Breast epithelium (tissue), 4 donors: Measurements from ENCODE around the gene STAT3. TPM values are rescaled to one million over a fixed set of nuclear protein-coding genes. Genes with fewer than 3 reads are reported as not detected.
"Not testable (repeated sequence)": the region's sequence is repeated elsewhere in the genome, so short reads cannot be mapped to it uniquely, and the experiment has no call there.

ENCODE experiments used
- DNase-seq, 2 donors: peaks; one replicate each; pipeline ENCODE4 v3.0.0-alpha.2; 2019; ENCODE audit warnings: low spot score in 2 of 2
- H3K27ac ChIP-seq, 2 donors: fragments of 200-600 bp; sonication (generic) in 1 of 2; one replicate each; pipeline ENCODE4 v1.5.1; 2016 to 2019; ENCODE audit warnings: mild to moderate bottlenecking in 1 of 2
- H3K27me3 ChIP-seq, 2 donors: fragments of 200-600 bp; sonication (generic) in 1 of 2; one replicate each; pipeline versions ENCODE4 v1.5.1 to v1.6.0; 2017 to 2019; ENCODE audit warnings: control low read depth in 1 of 2, mild to moderate bottlenecking in 1 of 2
- H3K36me3 ChIP-seq: fragments of 200-600 bp; one replicate; pipeline ENCODE4 v1.5.1; 2019
- H3K4me1 ChIP-seq, 2 donors: fragments of 200-600 bp; sonication (generic); one replicate each; pipeline ENCODE4 v1.5.1; 2016 to 2019; ENCODE audit warnings: control low read depth in 1 of 2
- H3K4me3 ChIP-seq, 3 donors: fragments of 200-600 bp; sonication (generic); 1 replicate in 2 of 3; 2 replicates in 1 of 3; pipeline ENCODE4 v1.5.1; 2016 to 2019; ENCODE audit warnings: mild to moderate bottlenecking in 3 of 3, moderate library complexity in 2 of 3
- H3K9me3 ChIP-seq, 2 donors: fragments of 200-600 bp; sonication (generic) in 1 of 2; one replicate each; pipeline ENCODE4 v1.5.1; 2016 to 2019; ENCODE audit warnings: control low read depth in 1 of 2
- POLR2A ChIP-seq: fragments of 450-650 bp; IDR thresholded peaks from one replicate; pipeline ENCODE4 v1.6.1; 2016; ENCODE audit warnings: antibody characterized with exemption, mild to moderate bottlenecking, moderate library complexity
- POLR2AphosphoS5 ChIP-seq, 3 donors: sonication (generic); formaldehyde crosslinking; IDR thresholded peaks; one replicate each; pipeline ENCODE4 v1.6.1; 2017; ENCODE audit warnings: antibody characterized with exemption in 3 of 3
- intact Hi-C: fragments of 100-400 bp; cut with DNase I; formaldehyde crosslinking; loops from one replicate; pipeline ENCODE4 v1.15.1; 2023; ENCODE audit warnings: low total_unique reads
- total RNA-seq, 3 donors: library from RNA; depleted of rRNA; stranded (reverse); fragments of >200 nt; gene quantifications; one replicate each; pipeline ENCODE4 v1.1.0, GENCODE V29; 2016
- TF ChIP-seq, protein P1 (sequence below), 3 donors: fragments of 450-650 bp; IDR thresholded peaks; one replicate each; pipeline ENCODE4 v1.5.1; 2016 to 2017; ENCODE audit warnings: antibody characterized with exemption in 3 of 3, mild to moderate bottlenecking in 3 of 3, moderate library complexity in 3 of 3

STAT3 gene
- total RNA-seq, 3 donors from 2014 or later = 193 to 322 (median 238) TPM

DNA sequence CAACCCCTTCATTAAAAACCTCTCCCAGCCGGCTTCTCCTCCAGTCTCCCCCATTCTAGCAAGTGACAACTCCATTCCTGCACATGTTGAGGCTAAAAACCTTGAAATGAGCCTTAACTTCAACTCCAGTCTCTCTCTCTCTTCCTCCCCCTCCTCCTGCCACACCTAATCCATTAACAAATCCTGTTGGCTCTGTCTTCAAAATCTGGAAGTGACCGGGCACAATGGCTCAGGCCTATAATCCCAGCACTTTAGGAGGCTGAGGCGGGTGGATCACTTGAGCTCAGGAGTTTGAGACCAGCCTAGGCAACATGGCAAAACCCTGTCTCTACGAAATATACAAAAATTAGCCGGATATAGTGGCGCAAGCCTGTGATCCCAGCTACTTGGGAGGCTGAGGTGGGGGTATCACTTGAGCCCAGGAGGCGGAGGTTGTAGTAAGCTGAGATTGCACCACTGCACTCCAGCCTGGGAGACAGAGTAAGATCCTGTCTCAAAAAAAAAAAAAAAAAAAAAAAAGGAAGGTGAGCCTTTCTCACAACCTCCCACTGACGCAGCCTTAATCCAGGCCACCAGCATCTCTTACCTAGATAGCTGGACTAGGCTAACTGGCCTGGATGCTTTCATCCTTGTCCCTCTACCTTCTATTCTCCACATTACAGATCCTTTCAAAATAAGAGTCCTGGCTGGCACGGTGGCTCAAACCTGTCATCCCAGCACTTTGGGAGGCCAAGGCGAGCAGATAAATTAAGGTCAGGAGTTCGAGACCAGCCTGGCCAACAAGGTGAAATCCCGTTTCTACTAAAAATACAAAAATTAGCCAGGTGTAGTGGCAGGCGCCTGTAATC lies 21.8 kb downstream of the STAT3 start:
- H3K36me3 ChIP-seq, DNase-seq, H3K9me3 ChIP-seq, H3K27me3 ChIP-seq, intact Hi-C loops: not testable (repeated sequence)
- Histone ChIP-seq H3K27ac (peak overlapping the region; percentile 29 to 45), H3K4me3 (peak overlapping the region in 1 of 3 donors; percentile 39), H3K4me1 (peaks cover 13 to 14% of the 10 kb centered on the region in 2 donors)

- no peaks in the 10 kb centered on the region for H3K27me3 ChIP-seq
- H3K27ac ChIP-seq = peak overlapping the region; percentile 66 to 72
- intact Hi-C loops = no loop called here
- no peaks in the 10 kb centered on the region for H3K9me3 ChIP-seq
- no peak overlapping the region for H3K4me3 ChIP-seq
- DNase-seq = no peak
- H3K4me1 ChIP-seq = peaks cover 14% of the 10 kb centered on the region in 2 donors
- TF ChIP-seq, protein P1, sequence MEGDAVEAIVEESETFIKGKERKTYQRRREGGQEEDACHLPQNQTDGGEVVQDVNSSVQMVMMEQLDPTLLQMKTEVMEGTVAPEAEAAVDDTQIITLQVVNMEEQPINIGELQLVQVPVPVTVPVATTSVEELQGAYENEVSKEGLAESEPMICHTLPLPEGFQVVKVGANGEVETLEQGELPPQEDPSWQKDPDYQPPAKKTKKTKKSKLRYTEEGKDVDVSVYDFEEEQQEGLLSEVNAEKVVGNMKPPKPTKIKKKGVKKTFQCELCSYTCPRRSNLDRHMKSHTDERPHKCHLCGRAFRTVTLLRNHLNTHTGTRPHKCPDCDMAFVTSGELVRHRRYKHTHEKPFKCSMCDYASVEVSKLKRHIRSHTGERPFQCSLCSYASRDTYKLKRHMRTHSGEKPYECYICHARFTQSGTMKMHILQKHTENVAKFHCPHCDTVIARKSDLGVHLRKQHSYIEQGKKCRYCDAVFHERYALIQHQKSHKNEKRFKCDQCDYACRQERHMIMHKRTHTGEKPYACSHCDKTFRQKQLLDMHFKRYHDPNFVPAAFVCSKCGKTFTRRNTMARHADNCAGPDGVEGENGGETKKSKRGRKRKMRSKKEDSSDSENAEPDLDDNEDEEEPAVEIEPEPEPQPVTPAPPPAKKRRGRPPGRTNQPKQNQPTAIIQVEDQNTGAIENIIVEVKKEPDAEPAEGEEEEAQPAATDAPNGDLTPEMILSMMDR (IDR thresholded peaks at IDR 0.05) = no peak
- TF ChIP-seq POLR2AphosphoS5 (IDR thresholded peaks at IDR 0.05) (no peak), POLR2A (no peak)
- no peaks in the 10 kb centered on the region for H3K36me3 ChIP-seq
These were observed 23.1 kb downstream of the STAT3 start for GRCh38 chr17:42365136-42365535.

- Histone ChIP-seq H3K27ac (peak overlapping the region; percentile 66 to 72), H3K4me1 (peaks cover 14% of the 10 kb centered on the region in 2 donors)
These were observed 24.3 kb downstream of the STAT3 start for GRCh38 chr17:42363767-42364585.

DNA sequence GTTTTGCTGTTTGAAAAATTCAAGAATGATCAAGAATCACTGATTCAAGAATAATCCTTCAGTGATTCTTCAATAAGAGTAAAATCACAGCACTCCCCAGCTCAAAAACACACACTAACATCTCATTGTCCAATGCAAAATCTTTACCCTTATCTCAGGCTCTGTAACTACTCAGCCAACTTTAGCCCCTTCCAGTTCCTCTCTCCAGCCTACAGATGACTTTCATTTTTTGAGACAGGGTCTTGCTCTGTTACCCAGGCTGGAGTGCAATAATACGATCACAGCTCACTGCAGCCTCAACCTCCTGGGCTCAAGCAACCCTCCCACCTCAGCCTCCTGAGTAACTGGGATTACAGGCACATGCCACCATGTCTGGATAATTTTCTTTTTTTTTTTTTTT lies 25.0 kb downstream of the STAT3 start:
- no peak overlapping the region for H3K4me3 ChIP-seq
- DNase-seq = no peak
- H3K4me1 ChIP-seq = peaks cover 14% of the 10 kb centered on the region in 2 donors

More at GRCh38 chr17:42363767-42364585, 24.3 kb downstream of the STAT3 start:
- Histone ChIP-seq H3K4me3 (peak overlapping the region in 1 of 3 donors; percentile 21), H3K9me3 (no peaks in the 10 kb centered on the region), H3K27me3 (no peaks in the 10 kb centered on the region), H3K36me3 (no peaks in the 10 kb centered on the region)
- intact Hi-C loops = no loop called here
- no peak for DNase-seq
- TF ChIP-seq, protein P1 (IDR thresholded peaks at IDR 0.05) = no peak
- TF ChIP-seq POLR2A (no peak), POLR2AphosphoS5 (IDR thresholded peaks at IDR 0.05) (no peak)

GRCh38 chr17:42362245-42362961 lies 25.8 kb downstream of the STAT3 start:
- no peaks in the 10 kb centered on the region for H3K9me3 ChIP-seq
- intact Hi-C loops = no loop called here
- H3K27ac ChIP-seq = peak overlapping the region; percentile 22 to 75
- DNase-seq = no peak
- peaks cover 12 to 14% of the 10 kb centered on the region in 2 donors for H3K4me1 ChIP-seq
- H3K4me3 ChIP-seq = no peak overlapping the region
- H3K27me3 ChIP-seq = no peaks in the 10 kb centered on the region
- H3K36me3 ChIP-seq = no peaks in the 10 kb centered on the region
- TF ChIP-seq POLR2AphosphoS5 (IDR thresholded peaks at IDR 0.05) = no peak
- TF ChIP-seq, protein P1 (IDR thresholded peaks at IDR 0.05) = no peak
- TF ChIP-seq POLR2A = no peak

More for the DNA sequence above, 25.0 kb downstream of the STAT3 start:
- no peaks in the 10 kb centered on the region for H3K27me3 ChIP-seq
- H3K27ac ChIP-seq = peak overlapping the region in 1 of 2 donors; percentile 62
- no peaks in the 10 kb centered on the region for H3K36me3 ChIP-seq
- no peak for TF ChIP-seq POLR2AphosphoS5 (IDR thresholded peaks at IDR 0.05)
- TF ChIP-seq, protein P1 (IDR thresholded peaks at IDR 0.05) = no peak
- no peak for TF ChIP-seq POLR2A
- intact Hi-C loops = no loop called here
- H3K9me3 ChIP-seq = no peaks in the 10 kb centered on the region
